Measurements from ENCODE around the gene SERPINB6. TPM values are rescaled to one million over a fixed set of nuclear protein-coding genes. Genes with fewer than 3 reads are reported as not detected.
"Not testable (repeated sequence)": the region's sequence is repeated elsewhere in the genome, so short reads cannot be mapped to it uniquely, and the experiment has no call there.

SERPINB6 gene
- total RNA-seq, 1 experiment from 2014 or later = 169 TPM

DNA sequence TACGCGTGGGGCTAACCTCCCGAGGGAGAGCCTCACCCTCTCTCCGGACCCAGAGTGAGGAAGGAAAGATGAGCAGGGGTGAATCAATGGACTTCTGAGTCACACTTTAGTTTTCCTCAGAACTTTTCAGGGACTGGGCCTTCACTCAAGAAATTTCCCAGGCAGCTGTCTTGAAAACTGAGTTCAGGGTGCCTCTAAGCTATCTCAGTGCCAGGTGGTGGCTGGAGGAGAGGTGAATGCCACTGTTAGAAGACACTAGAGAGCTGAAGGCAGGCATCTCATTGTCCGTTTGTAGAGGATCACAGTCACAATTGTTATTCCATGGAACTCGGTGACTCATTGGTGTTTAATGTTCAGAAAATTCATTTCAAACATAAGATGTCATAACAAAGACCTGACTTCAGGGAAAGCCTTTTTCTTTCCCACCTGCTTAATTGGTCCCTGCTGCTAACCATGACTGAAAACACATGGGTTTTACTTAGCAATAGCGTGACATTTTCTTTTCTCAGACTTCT, 5.3 kb upstream of the SERPINB6 start:
- POLR2A ChIA-PET (ENCODE audit: unreplicated experiment) = interaction anchor here (0.7 kb wide), 1 partner anchor 12 kb away, joined by 3 read pairs; no protein-coding TSS in a partner anchor
- CTCF ChIA-PET = no interaction called here

DNA sequence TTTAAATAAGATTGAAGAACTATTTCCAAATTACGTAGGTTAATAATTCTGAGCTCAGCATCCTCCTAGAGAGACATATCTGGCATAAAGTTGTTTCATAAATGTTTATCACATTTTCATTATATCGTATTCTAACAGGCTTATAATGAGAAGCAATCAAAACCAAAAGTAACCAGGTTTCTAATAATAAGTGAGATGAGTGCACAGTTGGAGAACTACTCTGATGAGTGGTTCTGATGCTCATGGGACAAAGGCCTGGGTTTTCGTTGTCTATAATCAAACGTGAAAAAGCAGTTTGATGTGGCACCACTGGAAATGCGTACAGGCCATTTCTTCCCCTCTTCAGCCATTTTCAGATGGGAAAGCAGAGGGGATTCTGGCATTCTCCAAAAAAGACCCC, 4.7 kb upstream of the SERPINB6 start:
- Histone ChIP-seq H3K4me1 (replicated peaks; ENCODE audit: insufficient read depth) (peaks cover 55% of the 10 kb centered on the region), H3K4me2 (peak overlapping the region; percentile 63), H4K20me1 (ENCODE audit: insufficient read depth) (no peaks in the 10 kb centered on the region), H3K9me3 (ENCODE audit: insufficient read depth, low read depth) (no peaks in the 10 kb centered on the region), H3K27ac (peak overlapping the region; percentile 78), H3K4me3 (no peak overlapping the region), H3K79me2 (ENCODE audit: low read depth) (peaks cover 5% of the 10 kb centered on the region; the same call in 1 of the 2 replicates), H2AFZ (no peak overlapping the region), H3K27me3 (ENCODE audit: insufficient read depth, low read depth) (no peaks in the 10 kb centered on the region), H3K36me3 (ENCODE audit: low read depth) (no peaks in the 10 kb centered on the region), H3K9me2 (ENCODE audit: insufficient read depth) (no peaks in the 10 kb centered on the region), H3F3A (ENCODE audit: insufficient read depth, low read depth) (peaks cover 28% of the 10 kb centered on the region)
- TF ChIP-seq EZH2 (IDR thresholded peaks at IDR 0.05; ENCODE audit: low read depth) = no peak
- TF ChIP-seq, protein P1, sequence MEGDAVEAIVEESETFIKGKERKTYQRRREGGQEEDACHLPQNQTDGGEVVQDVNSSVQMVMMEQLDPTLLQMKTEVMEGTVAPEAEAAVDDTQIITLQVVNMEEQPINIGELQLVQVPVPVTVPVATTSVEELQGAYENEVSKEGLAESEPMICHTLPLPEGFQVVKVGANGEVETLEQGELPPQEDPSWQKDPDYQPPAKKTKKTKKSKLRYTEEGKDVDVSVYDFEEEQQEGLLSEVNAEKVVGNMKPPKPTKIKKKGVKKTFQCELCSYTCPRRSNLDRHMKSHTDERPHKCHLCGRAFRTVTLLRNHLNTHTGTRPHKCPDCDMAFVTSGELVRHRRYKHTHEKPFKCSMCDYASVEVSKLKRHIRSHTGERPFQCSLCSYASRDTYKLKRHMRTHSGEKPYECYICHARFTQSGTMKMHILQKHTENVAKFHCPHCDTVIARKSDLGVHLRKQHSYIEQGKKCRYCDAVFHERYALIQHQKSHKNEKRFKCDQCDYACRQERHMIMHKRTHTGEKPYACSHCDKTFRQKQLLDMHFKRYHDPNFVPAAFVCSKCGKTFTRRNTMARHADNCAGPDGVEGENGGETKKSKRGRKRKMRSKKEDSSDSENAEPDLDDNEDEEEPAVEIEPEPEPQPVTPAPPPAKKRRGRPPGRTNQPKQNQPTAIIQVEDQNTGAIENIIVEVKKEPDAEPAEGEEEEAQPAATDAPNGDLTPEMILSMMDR (conservative IDR thresholded peaks at IDR 0.05) = no peak
- DNase-seq = no peak
- POLR2A ChIA-PET (ENCODE audit: unreplicated experiment) = interaction anchor here (0.7 kb wide), 1 partner anchor 13 kb away, joined by 3 read pairs; no protein-coding TSS in a partner anchor
- BruUV-seq (replicated peaks) = no TSS peak
- intact Hi-C loops (cut with micrococcal nuclease; ENCODE audit: unreplicated experiment) = no loop called here
- CTCF ChIA-PET = no interaction called here

More for the DNA sequence above, 5.3 kb upstream of the SERPINB6 start:
- peak overlapping the region; percentile 26; the same call in 1 of the 2 replicates for H2AFZ ChIP-seq
- peaks cover 31% of the 10 kb centered on the region for H3F3A ChIP-seq (ENCODE audit: insufficient read depth, low read depth)
- H3K36me3 ChIP-seq (ENCODE audit: low read depth) = no peaks in the 10 kb centered on the region
- H3K9me2 ChIP-seq (ENCODE audit: insufficient read depth) = no peaks in the 10 kb centered on the region
- TF ChIP-seq EZH2 (IDR thresholded peaks at IDR 0.05; ENCODE audit: low read depth) = no peak
- TF ChIP-seq, protein P1 (conservative IDR thresholded peaks at IDR 0.05) = no peak
- DNase-seq = peak in 1 of 2 experiments; percentile 71
- no peaks in the 10 kb centered on the region for H4K20me1 ChIP-seq (ENCODE audit: insufficient read depth)
- peaks cover 60% of the 10 kb centered on the region for H3K4me1 ChIP-seq (replicated peaks; ENCODE audit: insufficient read depth)
- no peaks in the 10 kb centered on the region for H3K27me3 ChIP-seq (ENCODE audit: insufficient read depth, low read depth)
- intact Hi-C loops (cut with micrococcal nuclease; ENCODE audit: unreplicated experiment) = no loop called here
- peaks cover 5% of the 10 kb centered on the region; the same call in 1 of the 2 replicates for H3K79me2 ChIP-seq (ENCODE audit: low read depth)
- H3K4me2 ChIP-seq = peak overlapping the region; percentile 63
- no TSS peak for BruUV-seq (replicated peaks)
- no peak overlapping the region for H3K4me3 ChIP-seq
- no peaks in the 10 kb centered on the region for H3K9me3 ChIP-seq (ENCODE audit: insufficient read depth, low read depth)
- peak overlapping the region; percentile 78 for H3K27ac ChIP-seq

DNA sequence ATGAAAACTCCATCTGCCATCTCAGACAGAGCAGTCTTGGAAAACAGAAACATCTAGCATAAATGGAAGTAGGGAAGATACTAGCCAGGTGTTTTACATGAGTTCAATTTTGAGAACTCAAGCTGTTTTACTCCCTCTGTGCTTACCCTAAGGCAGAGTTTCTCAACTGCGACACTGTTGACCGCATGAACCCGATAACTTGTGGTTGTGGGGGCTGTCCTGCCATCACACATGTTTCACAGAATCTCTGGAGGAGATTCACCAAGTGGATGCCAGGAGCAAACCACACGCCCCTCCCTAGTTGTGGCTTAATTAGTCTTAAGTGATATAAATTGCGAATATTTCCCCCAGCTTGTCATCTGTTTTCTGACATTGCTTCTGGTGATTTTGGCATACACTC, 2.3 kb upstream of the SERPINB6 start:
- Histone ChIP-seq H3K9me2 (ENCODE audit: insufficient read depth) (no peaks in the 10 kb centered on the region), H3F3A (ENCODE audit: insufficient read depth, low read depth) (peaks cover 34% of the 10 kb centered on the region), H3K79me2 (ENCODE audit: low read depth) (peaks cover 20% of the 10 kb centered on the region), H3K9me3 (ENCODE audit: insufficient read depth, low read depth) (no peaks in the 10 kb centered on the region), H3K27me3 (ENCODE audit: insufficient read depth, low read depth) (no peaks in the 10 kb centered on the region), H2AFZ (no peak overlapping the region), H4K20me1 (ENCODE audit: insufficient read depth) (no peaks in the 10 kb centered on the region), H3K4me1 (replicated peaks; ENCODE audit: insufficient read depth) (peaks cover 37% of the 10 kb centered on the region), H3K4me2 (no peak overlapping the region), H3K4me3 (no peak overlapping the region), H3K27ac (no peak overlapping the region), H3K36me3 (ENCODE audit: low read depth) (no peaks in the 10 kb centered on the region)
- no peak for TF ChIP-seq EZH2 (IDR thresholded peaks at IDR 0.05; ENCODE audit: low read depth)
- TF ChIP-seq, protein P1 (conservative IDR thresholded peaks at IDR 0.05) = no peak
- intact Hi-C loops (cut with micrococcal nuclease; ENCODE audit: unreplicated experiment) = no loop called here
- CTCF ChIA-PET = no interaction called here
- no peak for DNase-seq
- POLR2A ChIA-PET (ENCODE audit: unreplicated experiment) = no interaction called here
- no TSS peak for BruUV-seq (replicated peaks)

DNA sequence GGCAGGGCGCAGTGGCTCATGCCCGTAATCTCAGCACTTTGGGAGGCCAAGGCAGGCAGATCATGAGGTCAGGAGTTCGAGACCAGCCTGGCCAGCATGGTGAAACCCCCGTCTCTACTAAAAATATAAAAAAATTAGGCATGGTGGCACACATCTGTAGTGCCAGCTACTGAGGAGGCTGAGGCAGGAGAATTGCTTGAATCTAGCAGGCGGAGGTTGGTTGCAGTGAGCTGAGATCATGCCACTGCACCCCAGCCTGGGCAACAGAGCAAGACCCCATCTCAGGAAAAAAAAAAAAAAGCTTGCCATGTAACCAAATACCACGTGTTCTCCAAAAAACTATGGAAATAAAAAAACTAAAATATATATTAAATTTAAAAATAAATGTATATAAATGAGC, 1.8 kb upstream of the SERPINB6 start:
- H3K36me3 ChIP-seq (ENCODE audit: low read depth); H2AFZ ChIP-seq; H3K4me3 ChIP-seq; H3K9me2 ChIP-seq (ENCODE audit: insufficient read depth); H3K4me2 ChIP-seq; CTCF ChIA-PET; H4K20me1 ChIP-seq (ENCODE audit: insufficient read depth); POLR2A ChIA-PET (ENCODE audit: unreplicated experiment); BruUV-seq (replicated peaks); intact Hi-C loops (cut with micrococcal nuclease; ENCODE audit: unreplicated experiment); H3K9me3 ChIP-seq (ENCODE audit: insufficient read depth, low read depth); DNase-seq; H3K27me3 ChIP-seq (ENCODE audit: insufficient read depth, low read depth); H3K27ac ChIP-seq: not testable (repeated sequence)
- Histone ChIP-seq H3F3A (ENCODE audit: insufficient read depth, low read depth) (peaks cover 34% of the 10 kb centered on the region), H3K79me2 (ENCODE audit: low read depth) (peaks cover 23% of the 10 kb centered on the region), H3K4me1 (replicated peaks; ENCODE audit: insufficient read depth) (peaks cover 34% of the 10 kb centered on the region)

DNA sequence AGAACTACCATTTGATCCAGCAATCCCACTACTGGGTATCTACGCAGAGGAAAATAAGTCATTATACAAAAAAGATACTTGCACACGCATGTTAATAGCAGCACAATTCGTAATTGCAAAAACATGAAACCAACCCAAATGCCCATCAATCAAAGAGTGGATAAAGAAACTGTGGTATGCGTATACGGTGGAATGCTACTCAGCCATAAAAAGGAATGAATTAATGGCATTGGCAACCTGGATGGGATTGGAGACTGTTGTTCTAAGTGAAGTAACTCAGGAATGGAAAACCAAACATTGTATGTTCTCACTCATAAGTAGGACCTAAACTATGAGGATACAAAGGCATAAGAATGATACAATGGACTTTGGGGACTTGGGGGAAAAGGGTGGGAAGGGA, 1.3 kb upstream of the SERPINB6 start:
- H3K27me3 ChIP-seq (ENCODE audit: insufficient read depth, low read depth); H3K4me3 ChIP-seq; H3K9me2 ChIP-seq (ENCODE audit: insufficient read depth); intact Hi-C loops (cut with micrococcal nuclease; ENCODE audit: unreplicated experiment); BruUV-seq (replicated peaks); CTCF ChIA-PET; H2AFZ ChIP-seq; H4K20me1 ChIP-seq (ENCODE audit: insufficient read depth); H3K36me3 ChIP-seq (ENCODE audit: low read depth); H3K9me3 ChIP-seq (ENCODE audit: insufficient read depth, low read depth); DNase-seq: not testable (repeated sequence)
- H3K4me2 ChIP-seq = peak overlapping the region; percentile 82
- POLR2A ChIA-PET (ENCODE audit: unreplicated experiment) = interaction anchor here (0.6 kb wide), 1 partner anchor 13 kb away, joined by 3 read pairs; no protein-coding TSS in a partner anchor
- H3K27ac ChIP-seq = peak overlapping the region; percentile 90
- H3F3A ChIP-seq (ENCODE audit: insufficient read depth, low read depth) = peaks cover 34% of the 10 kb centered on the region
- H3K79me2 ChIP-seq (ENCODE audit: low read depth) = peaks cover 24% of the 10 kb centered on the region
- H3K4me1 ChIP-seq (replicated peaks; ENCODE audit: insufficient read depth) = peaks cover 29% of the 10 kb centered on the region
